CD4-positive, alpha-beta memory T cell (primary cell): Measurements from ENCODE around the gene PIEZO2. TPM values are rescaled to one million over a fixed set of nuclear protein-coding genes. Genes with fewer than 3 reads are reported as not detected.

Experiments used
- CTCF ChIA-PET: fragments of 350-600 bp; sonication (Branson Sonifier 250); formaldehyde crosslinking; loops from one replicate; lab custom pipeline; 2021; ENCODE audit warnings: inconsistent platforms; ENCODE audit not compliant: partially characterized antibody; lab: Charles Lee
- POLR2A ChIA-PET: fragments of 350-600 bp; sonication (Branson Sonifier 250); formaldehyde crosslinking; loops from one replicate; lab custom pipeline; 2021; ENCODE audit not compliant: partially characterized antibody; lab: Charles Lee
- DNase-seq, 5 donors: peaks; one replicate each; pipeline versions ENCODE4 v3.0.0 to v3.0.0-alpha.2; 2020 to 2022; ENCODE audit warnings: mixed read lengths in 1 of 5
- H3K27ac ChIP-seq: one replicate; pipeline ENCODE4 v1.7.0; 2013; ENCODE audit warnings: low read depth, low read length
- H3K27me3 ChIP-seq: 2 replicates; pipeline ENCODE4 v1.7.0; 2013; ENCODE audit warnings: mild to moderate bottlenecking, low read length, moderate library complexity; ENCODE audit not compliant: insufficient read depth
- H3K36me3 ChIP-seq: 2 replicates; pipeline ENCODE4 v1.7.0; 2013; ENCODE audit warnings: mild to moderate bottlenecking, low read length, moderate library complexity; ENCODE audit not compliant: insufficient read depth
- H3K4me1 ChIP-seq: 2 replicates; pipeline ENCODE4 v1.7.0; 2013; ENCODE audit warnings: mild to moderate bottlenecking, low read length, moderate library complexity; ENCODE audit not compliant: insufficient read depth
- H3K4me3 ChIP-seq, 2 donors: one replicate each; pipeline ENCODE4 v1.7.0; 2013; ENCODE audit warnings: low read length in 2 of 2, mild to moderate bottlenecking in 1 of 2
- H3K9me3 ChIP-seq, 2 donors: one replicate each; pipeline ENCODE4 v1.7.0; 2013; ENCODE audit warnings: low read length in 2 of 2, control low read depth in 1 of 2; ENCODE audit not compliant: control insufficient read depth in 1 of 2
- H3K27ac Mint-ChIP-seq, 7 donors: one replicate each; pipeline ENCODE4 v1.8.0; 2020 to 2021; ENCODE audit warnings: mixed read lengths in 7 of 7, mild to moderate bottlenecking in 6 of 7, inconsistent platforms in 3 of 7, moderate library complexity in 3 of 7
- H3K27me3 Mint-ChIP-seq, 2 donors: one replicate each; pipeline ENCODE4 v1.8.0; 2020 to 2021; ENCODE audit warnings: mixed read lengths in 2 of 2
- H3K36me3 Mint-ChIP-seq, 2 donors: one replicate each; pipeline ENCODE4 v1.8.0; 2020 to 2021; ENCODE audit warnings: mixed read lengths in 2 of 2, inconsistent platforms in 1 of 2, mild to moderate bottlenecking in 1 of 2
- H3K4me1 Mint-ChIP-seq, 4 donors: one replicate each; pipeline ENCODE4 v1.8.0; 2020 to 2021; ENCODE audit warnings: mixed read lengths in 4 of 4, mild to moderate bottlenecking in 1 of 4
- H3K4me3 Mint-ChIP-seq, 8 donors: one replicate each; pipeline ENCODE4 v1.8.0; 2020 to 2021; ENCODE audit warnings: mixed read lengths in 8 of 8, mild to moderate bottlenecking in 7 of 8, moderate library complexity in 6 of 8, inconsistent platforms in 3 of 8
- H3K9me3 Mint-ChIP-seq, 8 donors: one replicate each; pipeline ENCODE4 v1.8.0; 2020 to 2021; ENCODE audit warnings: mixed read lengths in 8 of 8, mild to moderate bottlenecking in 5 of 8, inconsistent platforms in 3 of 8, moderate library complexity in 1 of 8
- intact Hi-C: fragments of 100-400 bp; cut with micrococcal nuclease; formaldehyde crosslinking; loops from one replicate; pipeline ENCODE4 v1.15.1; 2023
- polyA plus RNA-seq, 2 donors: library from polyadenylated mRNA; unstranded; fragments of 300-500 nt; fragmentation: Illumina TruSeq; gene quantifications; one replicate each; pipeline ENCODE4 v1.2.3, GENCODE V29; 2021
- total RNA-seq, 2 experiments: library from RNA; stranded (reverse); gene quantifications; one replicate each; pipeline ENCODE4 v1.2.3, GENCODE V29; 2021

The PIEZO2 gene
- total and polyA plus RNA-seq, 4 experiments from 2014 or later = not detected

DNA sequence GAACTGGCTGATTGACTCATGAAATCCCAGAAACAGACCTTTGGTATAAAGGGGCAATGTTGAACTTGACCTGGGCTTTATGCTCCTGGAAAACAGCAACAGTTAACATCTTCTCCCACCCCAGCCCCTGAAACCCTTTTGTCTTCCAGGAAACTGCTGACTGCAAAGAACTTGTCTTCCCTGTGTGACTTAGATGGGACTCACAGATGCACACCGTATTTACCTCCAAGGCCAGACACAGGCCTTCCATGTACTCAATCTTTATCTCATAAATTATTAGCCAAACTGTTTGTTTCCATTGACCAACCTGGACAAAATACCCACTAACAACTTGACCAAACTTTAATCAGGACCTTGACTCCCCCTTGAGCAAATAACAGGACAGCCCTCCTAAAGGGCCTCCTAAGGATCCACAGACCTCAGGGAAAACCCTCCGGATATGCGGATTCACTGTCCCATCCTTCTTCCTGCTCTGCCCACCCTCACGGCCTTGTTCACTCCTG is 36.3 kb downstream of the PIEZO2 start:
- Histone ChIP-seq H3K27me3 (no peaks in the 10 kb centered on the region), H3K4me3 (no peak overlapping the region), H3K4me1 (no peaks in the 10 kb centered on the region), H3K27ac (no peak overlapping the region), H3K36me3 (no peaks in the 10 kb centered on the region), H3K9me3 (no peaks in the 10 kb centered on the region)
- H3K27me3 Mint-ChIP-seq = no peaks in the 10 kb centered on the region
- DNase-seq = no peak
- H3K36me3 Mint-ChIP-seq = no peaks in the 10 kb centered on the region
- CTCF ChIA-PET = no interaction called here
- peaks cover 0 to 2% (median 0%) of the 10 kb centered on the region in 8 donors for H3K9me3 Mint-ChIP-seq
- intact Hi-C loops = no loop called here
- POLR2A ChIA-PET = no interaction called here
- H3K27ac Mint-ChIP-seq = no peak overlapping the region
- no peak overlapping the region for H3K4me3 Mint-ChIP-seq
- H3K4me1 Mint-ChIP-seq = no peaks in the 10 kb centered on the region

- Histone ChIP-seq H3K9me3 (no peaks in the 10 kb centered on the region), H3K27me3 (no peaks in the 10 kb centered on the region), H3K4me1 (no peaks in the 10 kb centered on the region), H3K36me3 (no peaks in the 10 kb centered on the region), H3K27ac (no peak overlapping the region), H3K4me3 (no peak overlapping the region)
- Mint-ChIP-seq H3K9me3 (peaks cover 0 to 2% (median 0%) of the 10 kb centered on the region in 8 donors), H3K36me3 (no peaks in the 10 kb centered on the region), H3K4me3 (no peak overlapping the region), H3K27ac (no peak overlapping the region), H3K27me3 (no peaks in the 10 kb centered on the region), H3K4me1 (no peaks in the 10 kb centered on the region)
- POLR2A ChIA-PET = no interaction called here
- intact Hi-C loops = no loop called here
- CTCF ChIA-PET = no interaction called here
- DNase-seq = no peak
Measured at GRCh38 chr18:11112286-11112685, 37.1 kb downstream of the PIEZO2 start.

DNA sequence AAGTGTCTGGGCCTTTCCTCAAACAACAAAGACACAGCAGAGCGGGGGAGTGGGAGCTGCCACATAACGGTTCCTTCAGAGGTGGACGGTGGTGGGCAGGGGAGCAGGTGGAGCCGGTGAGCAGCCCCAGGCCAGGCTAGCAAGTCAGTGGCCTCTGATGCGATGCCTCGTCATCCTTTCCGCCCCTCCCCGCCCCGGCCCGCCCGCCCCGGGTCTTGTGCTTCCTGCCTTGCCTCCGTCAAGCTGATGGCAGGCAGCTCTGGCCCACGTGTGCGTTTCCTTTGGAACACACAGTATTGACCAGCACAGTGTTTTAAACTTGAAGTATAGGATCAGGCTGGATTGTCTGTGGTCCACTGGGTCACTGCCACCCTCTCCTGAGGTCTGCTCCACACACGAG is 38.9 kb downstream of the PIEZO2 start:
- Mint-ChIP-seq H3K36me3 (no peaks in the 10 kb centered on the region), H3K27ac (no peak overlapping the region), H3K27me3 (peaks cover 0 to 1% of the 10 kb centered on the region in 2 donors), H3K4me3 (no peak overlapping the region), H3K9me3 (peaks cover 0 to 3% (median 0%) of the 10 kb centered on the region in 8 donors), H3K4me1 (no peaks in the 10 kb centered on the region)
- Histone ChIP-seq H3K4me3 (no peak overlapping the region), H3K4me1 (no peaks in the 10 kb centered on the region), H3K27ac (no peak overlapping the region), H3K27me3 (no peaks in the 10 kb centered on the region), H3K36me3 (no peaks in the 10 kb centered on the region), H3K9me3 (no peaks in the 10 kb centered on the region)
- intact Hi-C loops = no loop called here
- POLR2A ChIA-PET = no interaction called here
- CTCF ChIA-PET = no interaction called here
- DNase-seq = no peak

DNA sequence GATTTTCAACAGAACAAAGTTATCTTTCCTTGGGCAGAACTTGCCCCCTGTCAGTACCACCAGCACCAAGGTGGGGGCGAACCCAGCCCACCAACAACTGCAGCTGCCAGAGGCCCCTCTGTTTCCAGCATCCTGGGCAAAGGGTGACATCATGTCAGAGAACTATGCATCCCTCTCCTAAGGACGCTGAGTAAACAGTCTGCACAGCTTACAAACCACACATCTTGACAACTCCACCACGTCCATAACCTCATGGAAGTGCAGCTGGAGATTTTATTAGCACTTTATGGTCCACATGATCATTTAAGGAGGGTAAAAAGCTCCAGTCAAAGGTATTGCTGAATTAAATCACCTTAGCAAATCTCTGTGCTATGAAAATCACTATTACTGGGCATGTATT is 40.4 kb downstream of the PIEZO2 start:
- intact Hi-C loops = no loop called here
- no peak for DNase-seq
- CTCF ChIA-PET = interaction anchor here (1.2 kb wide), 1 partner anchor 12 kb away, joined by 4 read pairs; no protein-coding TSS in a partner anchor
- Mint-ChIP-seq H3K4me1 (no peaks in the 10 kb centered on the region), H3K4me3 (no peak overlapping the region), H3K27me3 (peaks cover 1 to 2% of the 10 kb centered on the region in 2 donors), H3K27ac (no peak overlapping the region), H3K9me3 (peaks cover 0 to 4% (median under 1%) of the 10 kb centered on the region in 8 donors), H3K36me3 (no peaks in the 10 kb centered on the region)
- no peak overlapping the region for H3K4me3 ChIP-seq
- H3K36me3 ChIP-seq = no peaks in the 10 kb centered on the region
- no peaks in the 10 kb centered on the region for H3K4me1 ChIP-seq
- POLR2A ChIA-PET = no interaction called here
- H3K27me3 ChIP-seq = no peaks in the 10 kb centered on the region
- H3K27ac ChIP-seq = no peak overlapping the region
- H3K9me3 ChIP-seq = no peaks in the 10 kb centered on the region

DNA sequence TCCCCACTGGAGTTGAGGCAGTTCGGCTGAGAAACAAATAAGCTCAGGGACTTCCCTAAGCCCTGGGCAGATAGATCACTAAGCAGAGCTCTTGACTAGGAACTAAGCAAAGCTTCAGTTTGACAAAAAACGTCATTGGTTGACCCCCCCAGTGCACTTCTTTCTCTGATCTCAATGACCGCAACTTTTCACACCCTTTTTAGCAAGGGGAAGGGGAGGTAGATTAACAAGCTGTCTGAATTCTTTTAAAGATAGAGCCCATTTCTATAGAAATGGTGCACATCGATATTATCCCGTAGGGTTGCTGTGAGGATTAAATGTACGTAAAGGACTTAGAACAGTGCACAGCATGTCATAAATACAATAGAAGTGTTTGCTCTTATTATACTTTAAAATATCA is 42.5 kb downstream of the PIEZO2 start:
- no peak overlapping the region for H3K4me3 Mint-ChIP-seq
- intact Hi-C loops = no loop called here
- Histone ChIP-seq H3K9me3 (no peaks in the 10 kb centered on the region), H3K4me3 (no peak overlapping the region), H3K27ac (no peak overlapping the region), H3K27me3 (no peaks in the 10 kb centered on the region), H3K36me3 (no peaks in the 10 kb centered on the region), H3K4me1 (no peaks in the 10 kb centered on the region)
- POLR2A ChIA-PET = no interaction called here
- H3K27ac Mint-ChIP-seq = no peak overlapping the region
- peaks cover 0 to 4% (median under 1%) of the 10 kb centered on the region in 8 donors for H3K9me3 Mint-ChIP-seq
- DNase-seq = no peak
- H3K36me3 Mint-ChIP-seq = no peaks in the 10 kb centered on the region
- CTCF ChIA-PET = no interaction called here
- peaks cover 1 to 2% of the 10 kb centered on the region in 2 donors for H3K27me3 Mint-ChIP-seq
- H3K4me1 Mint-ChIP-seq = no peaks in the 10 kb centered on the region

- ChIA-PET CTCF (no interaction called here), POLR2A (no interaction called here)
- no peaks in the 10 kb centered on the region for H3K4me1 ChIP-seq
- no peaks in the 10 kb centered on the region for H3K36me3 ChIP-seq
- H3K4me1 Mint-ChIP-seq = no peaks in the 10 kb centered on the region
- no peaks in the 10 kb centered on the region for H3K36me3 Mint-ChIP-seq
- no peaks in the 10 kb centered on the region for H3K27me3 ChIP-seq
- H3K9me3 Mint-ChIP-seq = peaks cover 0 to 4% (median 0%) of the 10 kb centered on the region in 8 donors
- H3K27ac ChIP-seq = no peak overlapping the region
- H3K9me3 ChIP-seq = no peaks in the 10 kb centered on the region
- no peak overlapping the region for H3K4me3 ChIP-seq
- intact Hi-C loops = no loop called here
- no peak overlapping the region for H3K4me3 Mint-ChIP-seq
- H3K27ac Mint-ChIP-seq = no peak overlapping the region
- DNase-seq = no peak
- H3K27me3 Mint-ChIP-seq = peaks cover 1 to 2% of the 10 kb centered on the region in 2 donors
Measured at GRCh38 chr18:11105463-11105862, 43.9 kb downstream of the PIEZO2 start.

DNA sequence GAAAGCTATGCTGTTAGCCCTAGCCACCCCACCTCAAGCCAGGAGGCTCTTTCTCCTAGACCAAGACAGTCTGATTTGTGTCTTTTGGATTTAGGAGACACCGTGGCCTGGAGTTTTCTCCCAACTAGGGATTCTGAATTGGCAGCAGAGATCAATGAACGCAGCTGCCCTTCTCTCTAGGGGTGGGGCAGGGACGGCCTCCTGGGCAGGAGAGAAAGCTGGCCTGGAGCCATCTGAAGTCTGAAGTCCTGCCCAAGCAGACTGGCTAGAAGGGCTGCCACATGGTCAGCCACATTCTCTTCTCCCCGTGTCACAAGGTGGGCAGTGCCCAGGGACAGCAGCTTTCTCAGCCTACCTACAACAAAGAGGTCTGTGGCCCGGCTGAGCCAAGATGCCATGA is 45.1 kb downstream of the PIEZO2 start:
- H3K4me1 ChIP-seq = no peaks in the 10 kb centered on the region
- Mint-ChIP-seq H3K9me3 (peaks cover 0 to 4% (median 0%) of the 10 kb centered on the region in 8 donors), H3K4me1 (no peaks in the 10 kb centered on the region), H3K4me3 (no peak overlapping the region), H3K36me3 (no peaks in the 10 kb centered on the region), H3K27ac (no peak overlapping the region), H3K27me3 (peaks cover 1 to 2% of the 10 kb centered on the region in 2 donors)
- ChIA-PET POLR2A (no interaction called here), CTCF (no interaction called here)
- no peaks in the 10 kb centered on the region for H3K9me3 ChIP-seq
- no peak for DNase-seq
- no peak overlapping the region for H3K4me3 ChIP-seq
- intact Hi-C loops = no loop called here
- H3K36me3 ChIP-seq = no peaks in the 10 kb centered on the region
- H3K27ac ChIP-seq = no peak overlapping the region
- H3K27me3 ChIP-seq = no peaks in the 10 kb centered on the region
